ENCODE results near the gene TRIM28.
"Not testable (repeated sequence)": the region's sequence is repeated elsewhere in the genome, so short reads cannot be mapped to it uniquely, and the experiment has no call there.

TRIM28 gene

DNA sequence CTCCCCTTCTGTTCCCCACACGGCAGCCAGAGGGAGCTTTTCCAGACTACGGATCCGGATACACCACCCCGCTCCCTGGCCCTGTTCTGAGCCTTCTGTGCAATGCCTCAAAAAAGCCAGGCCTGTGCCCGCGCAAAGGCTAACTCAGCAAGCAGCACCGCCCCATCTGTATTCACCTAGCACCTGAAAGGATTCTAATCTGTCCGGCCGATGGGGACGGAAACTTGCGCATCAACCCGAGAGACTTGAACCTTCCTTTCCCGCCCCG is 24.8 kb upstream of the TRIM28 start:
- DNase-seq (ENCODE audit: low read depth, low spot score), result peak; percentile 85

DNA sequence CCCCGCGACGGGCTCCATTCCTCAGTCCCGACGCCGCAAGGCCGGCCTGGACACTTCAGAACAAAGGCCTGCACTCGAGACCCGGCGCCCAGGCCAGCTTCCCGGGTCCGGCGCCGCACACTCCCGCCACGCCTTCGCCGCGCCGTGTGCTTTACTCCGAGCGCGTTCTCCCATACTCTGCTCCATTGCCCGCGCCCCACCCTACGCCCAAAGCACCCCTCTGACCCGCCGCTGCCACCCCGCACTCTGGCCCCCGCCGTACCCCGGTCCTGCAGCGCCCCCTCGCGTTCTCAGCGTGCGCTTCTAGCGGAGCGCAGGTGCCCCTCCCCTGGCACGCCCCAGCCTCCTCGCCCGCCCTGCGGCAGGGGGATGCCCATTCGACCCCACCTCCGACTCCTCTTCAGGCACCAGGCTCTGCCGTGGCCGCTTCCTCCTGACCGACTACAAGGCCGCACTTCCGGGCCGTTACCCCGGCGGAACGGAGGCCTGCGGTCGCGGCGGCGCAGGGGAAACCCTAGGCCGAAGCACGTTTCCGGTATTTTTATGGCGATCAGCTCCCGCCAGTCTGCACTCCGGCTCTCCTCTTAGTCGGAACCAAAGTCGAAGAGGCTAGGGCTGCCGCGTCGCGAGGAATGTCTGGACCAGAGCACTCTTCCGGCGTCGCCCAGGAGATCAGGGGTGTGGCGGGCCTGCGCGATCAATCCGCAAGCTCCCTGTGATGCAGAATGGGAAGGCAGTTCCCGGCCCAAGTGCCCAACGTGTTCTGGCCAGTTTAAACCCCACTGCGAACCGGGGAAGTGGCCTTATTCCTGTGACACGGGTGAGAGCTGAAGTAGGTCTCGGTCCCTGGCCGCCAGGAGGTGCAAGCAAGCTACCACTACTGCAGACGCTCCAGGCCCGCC is 24.3 kb upstream of the TRIM28 start, which contains the start of gene ZBTB45:
Gene ZBTB45 (minus strand): TSS at position 456 of the 902 bp plus-strand sequence. CDS start 2,137 bp downstream, outside the sequence.
- DNase-seq (ENCODE audit: low read depth, low spot score), result peak; percentile 98

DNA sequence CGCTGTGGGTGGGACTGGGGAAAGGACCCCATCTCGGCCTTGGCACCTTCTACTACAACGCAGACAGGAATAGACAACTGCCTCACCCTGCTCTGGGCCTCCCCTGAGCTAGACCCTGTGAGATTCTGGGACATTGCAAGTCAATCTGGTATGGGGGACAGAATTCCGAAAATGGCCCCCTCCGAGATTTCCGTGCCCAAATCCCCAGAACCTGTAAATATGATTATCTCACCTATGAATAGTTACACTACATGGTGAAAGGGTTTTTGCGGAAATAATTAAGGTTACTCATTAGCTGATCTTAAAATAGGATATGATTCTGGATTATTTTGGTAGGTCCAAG is 23.6 kb upstream of the TRIM28 start:
- no peak for DNase-seq (ENCODE audit: low read depth, low spot score)

DNA sequence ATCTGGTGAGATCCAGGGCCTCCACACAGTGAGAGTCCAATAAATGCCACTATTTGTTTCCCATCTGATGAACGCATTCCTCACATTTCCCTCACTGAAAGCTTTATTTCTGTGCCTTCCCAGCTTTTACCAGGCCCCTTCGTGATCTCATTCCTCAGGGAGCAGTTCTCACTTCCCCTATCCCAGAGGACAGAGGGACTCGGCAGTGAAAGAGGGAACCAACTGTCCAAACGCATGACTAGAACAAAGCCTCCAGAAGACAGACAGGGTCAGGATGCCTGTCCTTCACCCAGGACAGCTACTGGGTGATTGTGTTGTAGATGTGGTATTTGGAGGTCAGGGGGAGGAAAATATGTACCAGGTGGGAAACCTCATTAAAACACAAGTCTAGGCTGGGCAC is 22.2 kb upstream of the TRIM28 start:
- DNase-seq (ENCODE audit: low read depth, low spot score), result no peak

DNA sequence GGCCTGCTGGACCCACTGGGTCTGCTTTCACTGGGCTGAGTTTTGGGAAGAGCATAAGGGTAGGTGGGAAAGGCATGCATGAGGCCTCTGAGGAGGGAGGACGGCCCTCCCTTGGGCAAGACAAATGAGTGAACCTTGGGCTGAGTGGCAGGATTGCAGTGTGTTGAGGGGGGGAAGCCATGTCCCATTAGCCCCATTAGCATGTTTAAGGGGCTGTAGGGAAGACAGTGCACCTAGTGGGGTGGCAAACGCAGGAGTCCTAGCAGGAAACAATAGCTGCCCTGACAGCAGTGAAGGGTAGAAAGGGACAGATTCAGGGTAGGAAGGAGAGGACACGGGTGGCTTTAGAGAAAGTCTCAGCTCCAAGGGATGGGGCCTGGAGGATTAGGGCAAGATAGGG is 21.2 kb upstream of the TRIM28 start:
- no peak for DNase-seq (ENCODE audit: low read depth, low spot score)

DNA sequence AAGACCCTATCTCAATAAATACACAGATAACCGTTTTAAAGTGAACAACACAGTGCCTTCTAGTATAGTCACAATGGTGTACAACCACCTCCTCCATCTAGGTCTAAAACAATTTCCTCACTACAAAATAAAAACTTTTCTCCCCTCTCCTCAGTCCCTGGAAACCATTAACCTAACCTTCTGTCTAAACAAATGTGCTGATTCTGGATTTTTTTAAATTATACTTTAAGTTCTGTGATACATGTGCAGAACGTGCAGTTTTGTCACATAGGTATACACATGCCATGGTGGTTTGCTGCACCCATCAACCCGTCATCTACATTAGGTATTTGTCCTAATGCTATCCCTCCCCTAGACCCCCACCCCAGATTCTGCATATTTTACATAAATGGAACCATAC is 14.5 kb upstream of the TRIM28 start:
- DNase-seq (ENCODE audit: low read depth, low spot score), result no peak

DNA sequence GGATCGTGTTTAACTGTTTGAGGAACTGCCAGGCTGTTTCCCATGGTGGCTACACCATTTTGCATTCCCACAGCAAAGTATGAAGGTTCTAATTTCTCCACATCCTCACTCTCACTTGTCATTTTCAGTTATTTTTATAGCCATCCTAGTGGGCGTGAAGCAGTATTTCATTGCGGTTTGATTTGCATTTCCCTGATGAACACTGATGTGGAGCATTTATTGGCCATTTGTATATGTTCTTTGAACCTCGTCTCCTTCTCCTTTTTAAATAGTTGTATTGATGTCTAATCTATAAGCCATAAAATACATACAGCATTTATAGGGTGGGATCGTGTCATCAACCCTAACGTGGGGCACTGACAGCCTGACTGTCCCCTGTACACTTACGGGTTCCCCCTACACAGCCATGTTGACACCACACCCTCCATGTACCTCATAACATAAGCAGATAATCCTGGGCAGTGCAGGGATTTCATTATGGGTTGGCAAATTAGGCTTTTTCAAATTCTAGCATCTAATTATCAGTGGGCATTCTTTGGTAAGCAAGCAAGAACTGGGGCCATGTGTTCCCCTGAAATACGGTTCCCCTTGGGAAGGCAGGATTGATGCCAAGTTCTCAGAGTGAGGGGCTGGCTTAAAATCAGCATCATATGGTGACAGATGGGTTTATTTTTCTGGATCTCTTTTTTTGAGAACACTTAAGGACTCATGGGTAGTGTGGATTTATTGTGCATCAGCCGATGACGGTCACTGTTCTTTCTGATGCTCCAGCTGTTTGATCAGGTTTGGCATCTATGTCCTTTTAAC is 12.6 kb upstream of the TRIM28 start:
- DNase-seq (ENCODE audit: low read depth, low spot score), result no peak

DNA sequence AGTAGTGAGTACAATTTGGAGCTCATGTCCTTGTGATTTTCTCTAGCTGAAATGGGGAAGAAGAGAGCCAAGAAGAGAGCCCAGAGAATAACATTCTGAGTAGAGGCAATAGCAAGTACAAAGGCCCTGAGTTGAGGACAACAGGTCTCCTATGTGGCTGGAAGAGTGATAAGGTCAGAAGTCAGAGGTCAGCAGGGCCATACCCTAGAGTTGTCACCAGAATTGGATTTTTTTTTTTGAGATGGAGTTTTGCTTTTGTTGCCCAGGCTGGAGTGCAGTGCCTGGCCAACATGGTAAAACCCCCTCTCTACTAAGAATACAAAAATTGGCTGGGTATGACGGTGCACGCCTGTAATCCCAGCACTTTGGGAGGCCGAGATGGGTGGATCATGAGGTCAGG is 8.0 kb upstream of the TRIM28 start:
- DNase-seq (ENCODE audit: low read depth, low spot score), result no peak

DNA sequence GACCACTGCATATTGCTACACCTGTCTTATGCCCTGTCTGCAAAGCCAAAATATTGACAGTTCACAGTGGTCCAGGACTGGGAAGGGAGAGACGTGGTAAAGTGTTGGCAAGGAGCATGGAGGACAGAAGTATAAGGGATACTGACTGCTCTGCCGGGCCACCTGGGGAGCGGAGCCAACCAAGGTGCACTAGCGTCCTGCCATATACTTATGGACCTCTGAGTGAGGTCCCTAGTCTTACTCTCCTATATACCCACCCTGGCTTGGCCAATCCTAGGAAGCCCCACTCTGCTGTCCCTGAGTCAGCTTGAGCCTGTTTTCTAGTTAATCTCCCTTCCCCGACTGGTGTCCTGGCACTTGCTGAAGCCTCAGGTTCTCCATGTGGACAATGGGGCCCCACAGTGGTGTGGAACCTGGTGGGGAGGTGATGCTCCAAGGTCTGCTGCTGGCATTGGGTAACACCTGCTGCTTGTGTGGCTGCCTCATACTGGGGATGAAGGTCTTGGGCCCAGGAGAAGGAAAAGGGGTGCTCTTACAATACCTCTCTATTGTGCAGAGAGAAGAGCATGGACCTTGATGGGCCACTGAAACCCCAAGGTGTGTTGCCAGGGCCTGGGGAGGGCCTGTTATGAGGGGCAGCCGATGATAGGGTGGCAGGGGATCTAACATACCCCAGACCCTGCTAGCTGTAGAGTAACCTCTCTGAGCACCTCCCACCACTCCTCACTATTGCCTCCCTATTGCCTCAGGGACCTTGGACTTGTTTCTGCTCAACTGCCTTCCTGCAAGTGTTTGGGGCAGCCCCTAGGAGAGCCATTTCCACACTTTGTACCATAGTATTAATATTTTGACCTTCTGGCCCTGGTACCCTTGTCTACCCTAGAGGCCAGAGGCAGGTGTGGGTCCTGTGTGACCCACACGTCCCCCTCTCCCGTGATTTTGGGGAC is 6.7 kb upstream of the TRIM28 start:
- DNase-seq (ENCODE audit: low read depth, low spot score), result no peak

DNA sequence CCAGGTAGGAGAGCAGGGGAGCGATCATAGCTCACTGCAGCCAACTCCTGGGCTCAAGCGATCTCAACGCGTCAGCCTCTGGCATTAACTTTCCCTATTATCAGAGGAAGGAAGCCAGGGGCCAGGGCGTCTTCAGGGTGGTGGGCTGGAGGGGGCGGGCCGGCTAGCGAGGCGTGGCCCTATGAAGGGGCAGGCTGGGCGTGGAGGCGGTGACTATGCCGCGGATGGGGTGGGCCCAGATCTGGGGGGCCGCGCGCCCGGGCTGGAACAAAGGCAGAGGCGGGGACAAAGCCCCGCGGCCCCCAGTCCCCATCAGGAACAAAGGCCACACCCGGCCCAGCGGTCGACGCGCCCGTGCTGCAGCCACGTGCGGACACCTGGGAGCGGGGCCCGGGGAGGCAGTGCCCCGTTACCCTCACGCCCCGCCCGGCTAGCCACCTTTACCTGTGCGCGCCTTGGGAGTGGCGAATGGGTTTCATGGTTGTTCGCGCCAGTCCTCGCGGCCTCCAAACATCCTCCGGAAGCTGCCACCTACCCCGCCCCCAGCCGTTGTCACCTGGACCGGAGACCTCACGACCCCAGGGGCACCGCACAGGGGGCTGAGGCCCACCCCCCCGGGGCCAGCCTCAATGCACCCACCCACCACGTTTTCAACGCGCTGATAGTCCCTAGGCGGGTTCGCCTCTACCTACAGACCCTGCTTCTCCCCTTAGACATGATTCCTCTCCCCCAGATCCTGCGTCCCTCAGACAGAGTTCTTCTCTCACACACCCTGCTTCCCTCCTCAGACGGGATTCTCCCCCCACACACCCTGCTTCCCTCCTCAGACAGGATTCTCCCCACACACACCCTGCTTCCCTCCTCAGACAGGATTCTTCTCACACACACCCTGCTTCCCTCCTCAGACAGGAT is 5.4 kb upstream of the TRIM28 start:
- DNase-seq (ENCODE audit: low read depth, low spot score), result peak; percentile 93

DNA sequence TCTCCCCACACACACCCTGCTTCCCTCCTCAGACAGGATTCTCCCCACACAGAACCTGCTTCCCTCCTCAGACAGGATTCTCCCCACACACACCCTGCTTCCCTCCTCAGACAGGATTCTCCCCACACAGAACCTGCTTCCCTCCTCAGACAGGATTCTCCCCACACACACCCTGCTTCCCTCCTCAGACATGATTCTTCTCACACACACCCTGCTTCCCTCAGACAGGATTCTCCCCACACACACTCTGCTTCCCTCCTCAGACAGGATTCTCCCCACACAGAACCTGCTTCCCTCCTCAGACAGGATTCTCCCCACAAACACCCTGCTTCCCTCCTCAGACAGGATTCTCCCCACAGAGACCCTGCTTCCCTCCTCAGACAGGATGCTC is 4.7 kb upstream of the TRIM28 start:
- not testable (repeated sequence) for DNase-seq (ENCODE audit: low read depth, low spot score)

DNA sequence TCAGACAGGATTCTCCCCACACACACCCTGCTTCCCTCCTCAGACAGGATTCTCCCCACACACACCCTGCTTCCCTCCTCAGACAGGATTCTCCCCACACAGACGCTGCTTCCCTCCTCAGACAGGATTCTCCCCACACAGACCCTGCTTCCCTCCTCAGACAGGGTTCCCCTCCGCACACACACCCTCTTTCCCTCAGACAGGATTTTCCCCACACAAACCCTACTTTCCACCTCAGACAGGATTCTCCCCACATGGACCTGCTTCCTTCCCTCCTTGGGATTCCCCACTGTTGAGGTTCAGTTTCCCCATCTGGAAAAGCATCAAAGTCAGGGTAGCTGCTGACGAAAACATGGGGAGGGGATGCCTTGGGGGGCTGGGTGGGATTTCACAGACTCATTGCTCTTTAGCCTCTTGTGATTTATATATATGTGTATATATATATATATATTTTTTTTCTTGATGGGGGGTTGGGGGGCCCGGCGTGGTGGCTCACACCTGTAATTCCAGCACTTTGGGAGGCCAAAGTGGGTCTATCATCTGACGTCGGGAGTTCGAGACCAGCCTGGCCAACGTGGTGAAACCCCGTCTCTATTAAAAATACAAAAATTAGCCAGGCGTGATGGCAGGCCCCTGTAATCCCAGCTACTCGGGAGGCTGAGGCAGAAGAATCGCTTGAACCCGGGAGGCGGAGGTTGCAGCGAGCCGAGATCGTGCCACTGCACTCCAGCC is 1.1 kb upstream of the TRIM28 start:
- not testable (repeated sequence) for DNase-seq (ENCODE audit: low read depth, low spot score)

DNA sequence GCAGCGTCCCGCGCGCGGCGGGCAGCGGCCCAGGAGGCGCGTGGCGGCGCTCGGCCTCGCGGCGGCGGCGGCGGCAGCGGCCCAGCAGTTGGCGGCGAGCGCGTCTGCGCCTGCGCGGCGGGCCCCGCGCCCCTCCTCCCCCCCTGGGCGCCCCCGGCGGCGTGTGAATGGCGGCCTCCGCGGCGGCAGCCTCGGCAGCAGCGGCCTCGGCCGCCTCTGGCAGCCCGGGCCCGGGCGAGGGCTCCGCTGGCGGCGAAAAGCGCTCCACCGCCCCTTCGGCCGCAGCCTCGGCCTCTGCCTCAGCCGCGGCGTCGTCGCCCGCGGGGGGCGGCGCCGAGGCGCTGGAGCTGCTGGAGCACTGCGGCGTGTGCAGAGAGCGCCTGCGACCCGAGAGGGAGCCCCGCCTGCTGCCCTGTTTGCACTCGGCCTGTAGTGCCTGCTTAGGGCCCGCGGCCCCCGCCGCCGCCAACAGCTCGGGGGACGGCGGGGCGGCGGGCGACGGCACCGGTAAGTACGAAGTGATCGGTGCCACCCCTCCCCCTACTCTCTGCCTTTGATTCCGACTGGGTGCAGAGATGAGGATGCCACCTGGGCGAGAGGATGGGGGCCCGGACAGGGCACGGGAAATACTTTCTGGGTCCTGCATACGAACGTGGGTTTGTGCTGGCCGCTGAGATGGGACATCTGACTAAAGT is 874 bp downstream of the TRIM28 start:
- DNase-seq (ENCODE audit: low read depth, low spot score), result no peak

DNA sequence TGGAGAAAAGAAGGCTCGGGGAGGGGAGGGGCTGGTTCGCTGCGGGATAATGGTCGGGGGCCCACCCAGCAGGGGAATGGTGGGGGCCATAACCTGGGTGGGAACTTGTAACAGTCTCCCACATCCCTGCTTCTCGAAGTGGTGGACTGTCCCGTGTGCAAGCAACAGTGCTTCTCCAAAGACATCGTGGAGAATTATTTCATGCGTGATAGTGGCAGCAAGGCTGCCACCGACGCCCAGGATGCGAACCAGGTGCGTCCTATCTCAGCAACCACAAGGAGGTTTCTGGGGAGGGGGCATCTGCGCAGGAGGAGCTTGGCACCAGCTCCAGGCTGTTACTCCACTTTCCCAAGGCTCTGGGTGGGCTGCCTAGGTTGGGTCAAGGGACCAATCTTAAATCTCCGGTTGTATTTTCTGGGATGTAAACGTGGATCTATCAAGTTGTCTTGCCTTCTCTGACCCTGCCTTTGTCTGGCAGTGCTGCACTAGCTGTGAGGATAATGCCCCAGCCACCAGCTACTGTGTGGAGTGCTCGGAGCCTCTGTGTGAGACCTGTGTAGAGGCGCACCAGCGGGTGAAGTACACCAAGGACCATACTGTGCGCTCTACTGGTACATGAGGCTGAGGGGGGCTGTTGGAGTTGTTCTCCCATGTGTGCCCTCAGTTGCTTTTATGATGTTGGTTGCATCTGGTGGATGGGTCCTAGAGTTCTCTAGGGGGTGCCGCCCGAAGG is 1.6 kb downstream of the TRIM28 start:
- DNase-seq (ENCODE audit: low read depth, low spot score), result no peak

DNA sequence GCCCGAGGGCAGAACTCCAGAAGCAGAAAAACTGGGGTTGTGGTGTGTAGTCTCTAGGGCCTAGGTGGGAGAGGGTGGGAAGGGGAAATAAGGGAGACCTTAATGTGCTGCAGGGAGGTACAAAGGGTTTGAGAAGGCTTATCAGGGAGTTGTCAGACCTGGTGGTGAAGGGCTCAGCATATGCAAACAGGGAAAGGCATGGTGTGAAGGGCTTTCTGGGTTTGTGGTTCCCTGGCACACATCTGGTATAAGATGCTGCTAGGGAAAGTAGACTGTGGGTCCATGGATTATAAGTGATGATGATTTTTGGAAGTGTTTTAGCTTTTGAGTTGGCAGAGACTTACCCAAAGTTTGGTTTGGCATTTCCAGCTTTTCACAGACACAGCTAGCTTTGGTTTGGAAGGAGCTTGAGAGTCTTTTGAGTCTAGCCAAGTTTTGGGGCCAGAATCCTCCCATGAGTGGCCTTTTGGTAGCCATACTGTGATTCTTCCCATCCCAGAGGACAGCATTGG is 2.2 kb downstream of the TRIM28 start:
- no peak for DNase-seq (ENCODE audit: low read depth, low spot score)

DNA sequence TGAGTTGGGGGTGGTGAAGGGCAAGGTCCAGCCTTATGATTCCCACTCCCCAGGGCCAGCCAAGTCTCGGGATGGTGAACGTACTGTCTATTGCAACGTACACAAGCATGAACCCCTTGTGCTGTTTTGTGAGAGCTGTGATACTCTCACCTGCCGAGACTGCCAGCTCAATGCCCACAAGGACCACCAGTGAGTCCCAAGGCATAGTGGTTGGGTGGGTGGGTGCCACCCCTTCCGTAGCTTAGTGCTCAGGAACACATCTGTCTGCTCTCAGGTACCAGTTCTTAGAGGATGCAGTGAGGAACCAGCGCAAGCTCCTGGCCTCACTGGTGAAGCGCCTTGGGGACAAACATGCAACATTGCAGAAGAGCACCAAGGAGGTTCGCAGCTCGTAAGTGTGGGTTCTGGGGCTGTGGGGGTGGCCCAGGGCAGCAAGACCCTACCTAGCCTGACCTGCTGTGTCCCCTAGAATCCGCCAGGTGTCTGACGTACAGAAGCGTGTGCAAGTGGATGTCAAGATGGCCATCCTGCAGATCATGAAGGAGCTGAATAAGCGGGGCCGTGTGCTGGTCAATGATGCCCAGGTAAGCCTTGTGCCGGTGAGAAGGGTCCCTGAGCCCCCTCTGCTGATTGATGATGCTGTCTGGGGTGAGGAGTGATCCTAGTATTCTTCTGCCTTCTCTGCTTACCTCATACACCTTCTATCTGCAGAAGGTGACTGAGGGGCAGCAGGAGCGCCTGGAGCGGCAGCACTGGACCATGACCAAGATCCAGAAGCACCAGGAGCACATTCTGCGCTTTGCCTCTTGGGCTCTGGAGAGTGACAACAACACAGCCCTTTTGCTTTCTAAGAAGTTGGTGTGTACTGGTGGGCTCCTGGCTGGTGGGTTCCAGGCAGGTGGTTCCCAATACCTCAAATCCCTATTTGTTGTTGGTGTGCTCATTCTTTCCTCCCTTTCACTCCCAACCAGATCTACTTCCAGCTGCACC is 3.8 kb downstream of the TRIM28 start:
- no peak for DNase-seq (ENCODE audit: low read depth, low spot score)

DNA sequence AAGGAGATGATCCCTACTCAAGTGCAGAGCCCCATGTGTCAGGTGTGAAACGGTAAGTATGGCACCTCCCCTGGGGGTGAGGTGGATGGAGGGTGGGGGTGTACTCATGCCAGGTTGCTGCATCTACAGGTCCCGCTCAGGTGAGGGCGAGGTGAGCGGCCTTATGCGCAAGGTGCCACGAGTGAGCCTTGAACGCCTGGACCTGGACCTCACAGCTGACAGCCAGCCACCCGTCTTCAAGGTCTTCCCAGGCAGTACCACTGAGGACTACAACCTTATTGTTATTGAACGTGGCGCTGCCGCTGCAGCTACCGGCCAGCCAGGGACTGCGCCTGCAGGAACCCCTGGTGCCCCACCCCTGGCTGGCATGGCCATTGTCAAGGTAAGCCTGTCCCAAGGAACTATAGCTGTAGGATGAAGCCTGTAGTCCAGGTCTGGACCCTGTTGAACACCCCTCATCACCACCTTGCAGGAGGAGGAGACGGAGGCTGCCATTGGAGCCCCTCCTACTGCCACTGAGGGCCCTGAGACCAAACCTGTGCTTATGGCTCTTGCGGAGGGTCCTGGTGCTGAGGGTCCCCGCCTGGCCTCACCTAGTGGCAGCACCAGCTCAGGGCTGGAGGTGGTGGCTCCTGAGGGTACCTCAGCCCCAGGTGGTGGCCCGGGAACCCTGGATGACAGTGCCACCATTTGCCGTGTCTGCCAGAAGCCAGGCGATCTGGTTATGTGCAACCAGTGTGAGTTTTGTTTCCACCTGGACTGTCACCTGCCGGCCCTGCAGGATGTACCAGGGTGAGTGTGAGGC is 5.2 kb downstream of the TRIM28 start:
- no peak for DNase-seq (ENCODE audit: low read depth, low spot score)

All from ELF-1 (cell line).